H7 (cell line): ENCODE data around the gene LIN9. TPM values are rescaled to one million over a fixed set of nuclear protein-coding genes. Genes with fewer than 3 reads are reported as not detected.
A peak's percentile ranks its signal among the peaks of the same experiment; 100 is the strongest.

Experiments
- DNase-seq: peaks from one replicate; pipeline ENCODE4 v3.0.0; 2012
- H3K27me3 ChIP-seq: 2 replicates; pipeline ENCODE4 v1.6.0; 2011; ENCODE audit warnings: mild to moderate bottlenecking, low read length; ENCODE audit not compliant: control insufficient read depth, insufficient read depth
- H3K36me3 ChIP-seq: replicated peaks from 2 replicates; pipeline ENCODE4 v1.5.1; 2011; ENCODE audit warnings: low read length; ENCODE audit not compliant: control insufficient read depth, insufficient read depth
- H3K4me3 ChIP-seq: 2 replicates; pipeline ENCODE4 v1.5.1; 2011; ENCODE audit warnings: low read depth, mild to moderate bottlenecking, control low read depth, low read length, moderate library complexity; ENCODE audit not compliant: insufficient read depth
- total RNA-seq: library from RNA; depleted of rRNA; stranded (reverse); fragments of >200 nt; shearing (Covaris generic); gene quantifications from 2 replicates; pipeline ENCODE4 v1.2.3, GENCODE V29; 2014

Gene LIN9
- total RNA-seq, 1 experiment from 2014 or later = 19.9 TPM

DNA sequence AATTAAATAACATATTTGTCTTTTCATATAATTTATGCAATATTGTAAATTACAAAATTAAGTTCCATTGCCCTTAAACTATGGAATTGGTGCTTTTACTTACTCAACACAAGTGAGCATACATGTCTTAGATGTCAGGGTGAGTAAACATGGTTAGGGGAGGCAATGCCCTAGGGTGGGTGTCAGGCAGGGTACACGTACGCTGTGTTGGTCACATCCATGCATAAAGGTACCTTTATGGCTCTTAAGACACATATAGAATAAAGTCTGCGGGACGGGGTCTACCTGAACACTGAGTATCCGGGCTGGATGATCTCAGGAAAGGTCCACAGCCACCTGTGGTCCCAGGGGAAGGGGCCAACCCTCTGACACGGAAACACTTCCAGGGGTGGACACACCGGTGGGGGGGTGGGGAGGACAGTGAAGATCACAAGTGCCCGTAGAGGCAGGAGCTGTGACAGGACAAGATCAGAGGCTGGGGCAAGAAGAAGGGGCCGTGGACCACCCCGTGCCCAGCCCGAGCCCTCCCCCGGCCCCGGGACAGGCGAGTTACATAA is 720 bp downstream of the LIN9 start:
- H3K27me3 ChIP-seq = peaks cover 4% of the 10 kb centered on the region
- no peak for DNase-seq
- H3K4me3 ChIP-seq = peak overlapping the region; percentile 98
- no peaks in the 10 kb centered on the region for H3K36me3 ChIP-seq

DNA sequence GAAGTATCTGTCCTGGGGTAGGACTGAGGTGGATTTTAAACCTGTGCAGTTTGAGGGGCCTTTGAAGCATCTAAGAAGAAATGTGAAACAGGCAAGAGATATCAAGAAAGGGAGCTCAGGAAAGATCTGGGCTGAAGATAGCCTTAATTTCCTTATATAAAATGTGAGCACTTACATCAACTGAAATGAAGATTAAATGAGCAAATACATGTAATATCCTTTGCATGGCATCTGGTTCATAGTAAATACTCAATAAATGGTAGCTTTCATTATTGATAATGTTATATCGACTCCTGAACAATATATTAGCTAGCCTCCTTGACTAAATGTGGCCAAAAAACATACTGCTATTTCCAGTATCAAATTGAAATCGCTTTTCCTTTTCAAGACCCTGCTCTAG is 2.5 kb downstream of the LIN9 start:
- Histone ChIP-seq H3K27me3 (peaks cover 4% of the 10 kb centered on the region), H3K4me3 (no peak overlapping the region), H3K36me3 (no peaks in the 10 kb centered on the region)
- no peak for DNase-seq

DNA sequence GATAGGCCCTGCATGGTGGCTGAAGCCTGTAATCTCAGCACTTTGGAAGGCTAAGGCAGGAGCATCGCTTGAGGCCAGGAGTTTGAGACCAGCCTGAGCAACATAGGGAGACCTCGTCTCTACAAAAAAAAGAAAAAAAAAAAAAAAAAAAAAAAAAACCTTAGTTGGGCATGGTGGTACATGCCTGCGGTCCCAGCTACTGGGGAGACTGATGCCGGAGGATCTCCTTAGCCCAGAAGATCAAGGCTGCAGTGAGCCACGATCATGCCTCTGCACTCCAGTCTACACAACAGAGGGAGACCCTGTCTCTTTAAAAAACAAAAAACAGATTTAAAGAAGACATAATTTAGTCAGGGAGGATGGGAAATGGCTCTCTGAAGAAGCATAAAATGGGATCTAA is 3.8 kb downstream of the LIN9 start:
- Histone ChIP-seq H3K36me3 (no peaks in the 10 kb centered on the region; the same call in 1 of the 2 replicates), H3K4me3 (no peak overlapping the region), H3K27me3 (no peaks in the 10 kb centered on the region)
- no peak for DNase-seq

DNA sequence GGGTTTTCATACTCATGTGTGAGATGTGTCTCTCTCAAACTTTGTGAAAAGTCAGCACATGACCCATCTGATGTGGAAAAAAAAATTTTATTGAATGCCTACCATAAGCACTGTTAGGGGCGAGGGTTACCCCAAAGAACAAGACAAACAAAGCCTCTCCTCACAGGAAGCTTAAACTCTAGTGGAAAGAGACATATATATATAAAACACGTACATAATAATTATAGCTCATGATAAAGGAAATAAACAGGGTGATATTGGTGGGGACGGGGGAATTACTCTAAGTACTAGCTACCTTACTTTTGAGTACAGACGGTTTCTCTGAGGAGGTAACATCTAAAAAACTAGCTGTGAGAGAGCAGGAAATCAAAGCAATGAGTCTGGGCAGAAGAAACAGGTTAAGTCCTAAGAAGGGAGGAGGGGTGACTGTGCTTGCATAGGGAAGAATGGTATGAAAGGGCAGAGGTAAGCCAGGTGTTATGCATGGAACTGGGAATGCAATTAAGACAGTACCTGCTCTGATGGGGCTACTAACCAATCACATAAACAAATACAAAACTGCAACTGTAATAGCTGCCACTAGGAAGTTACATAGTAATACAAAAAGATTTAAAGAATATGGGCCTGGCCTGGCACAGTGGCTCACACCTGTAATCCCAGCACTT is 4.5 kb downstream of the LIN9 start:
- Histone ChIP-seq H3K36me3 (no peaks in the 10 kb centered on the region; the same call in 1 of the 2 replicates), H3K4me3 (no peak overlapping the region), H3K27me3 (no peaks in the 10 kb centered on the region)
- peak; percentile 51 for DNase-seq

DNA sequence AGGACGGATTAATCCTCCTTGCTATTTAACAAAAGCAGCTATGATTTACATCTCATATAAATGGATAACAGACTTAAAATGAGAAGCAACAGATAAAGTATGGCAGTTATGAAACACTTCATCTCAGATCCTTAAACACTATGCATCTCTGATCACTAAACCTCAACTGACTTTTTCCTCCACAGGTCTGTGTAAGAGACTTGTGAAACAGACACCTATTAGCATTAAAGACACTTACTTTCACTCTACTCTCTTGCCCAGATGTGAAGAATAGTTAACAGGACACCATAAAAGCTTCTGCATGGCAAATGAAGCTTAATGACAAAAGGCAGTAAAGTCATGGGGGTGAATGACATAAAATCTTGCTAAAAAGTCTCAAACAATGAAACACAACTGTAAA is 6.2 kb downstream of the LIN9 start:
- DNase-seq = no peak
- H3K36me3 ChIP-seq = peaks cover 5% of the 10 kb centered on the region
- no peak overlapping the region for H3K4me3 ChIP-seq
- H3K27me3 ChIP-seq = no peaks in the 10 kb centered on the region

DNA sequence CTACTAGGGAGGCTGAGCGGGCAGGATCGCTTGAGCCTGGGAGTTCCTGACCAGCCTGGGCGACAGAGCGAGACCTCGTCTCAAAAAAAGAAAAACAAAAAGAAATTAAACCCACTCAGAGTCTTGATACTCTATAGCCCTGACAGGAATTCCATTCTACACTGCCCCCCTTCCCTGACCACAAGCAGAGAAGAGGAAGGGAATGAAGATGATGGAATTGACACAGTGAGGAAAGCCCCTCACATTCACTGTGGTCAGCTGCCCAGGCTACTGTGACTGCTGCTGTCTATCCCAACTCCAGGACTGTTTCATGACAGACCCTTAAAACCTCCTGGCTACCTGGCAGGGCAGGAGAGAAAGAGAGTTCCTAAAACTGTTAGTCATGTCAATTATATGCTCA is 12.1 kb downstream of the LIN9 start:
- H3K27me3 ChIP-seq = no peaks in the 10 kb centered on the region
- no peak overlapping the region for H3K4me3 ChIP-seq
- H3K36me3 ChIP-seq = peaks cover 8% of the 10 kb centered on the region
- no peak for DNase-seq

DNA sequence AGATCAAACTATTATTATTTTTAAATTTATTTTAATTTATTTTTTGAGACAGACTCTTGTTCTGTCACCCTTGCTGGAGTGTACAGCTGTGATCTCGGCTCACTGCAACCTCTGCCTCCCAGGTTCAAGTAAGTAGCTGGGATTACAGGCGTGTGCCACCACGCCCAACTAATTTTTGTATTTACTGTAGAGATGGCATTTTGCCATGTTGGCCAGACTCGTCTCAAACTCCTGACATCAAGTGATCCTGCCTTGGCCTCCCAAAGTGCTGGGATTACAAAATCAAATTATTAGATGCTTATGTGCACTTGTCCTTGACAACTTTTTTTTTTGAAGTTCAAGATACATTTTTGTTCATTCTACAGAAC is 15.4 kb downstream of the LIN9 start:
- peaks cover 8% of the 10 kb centered on the region for H3K36me3 ChIP-seq
- H3K27me3 ChIP-seq = no peaks in the 10 kb centered on the region
- H3K4me3 ChIP-seq = no peak overlapping the region
- DNase-seq = no peak

DNA sequence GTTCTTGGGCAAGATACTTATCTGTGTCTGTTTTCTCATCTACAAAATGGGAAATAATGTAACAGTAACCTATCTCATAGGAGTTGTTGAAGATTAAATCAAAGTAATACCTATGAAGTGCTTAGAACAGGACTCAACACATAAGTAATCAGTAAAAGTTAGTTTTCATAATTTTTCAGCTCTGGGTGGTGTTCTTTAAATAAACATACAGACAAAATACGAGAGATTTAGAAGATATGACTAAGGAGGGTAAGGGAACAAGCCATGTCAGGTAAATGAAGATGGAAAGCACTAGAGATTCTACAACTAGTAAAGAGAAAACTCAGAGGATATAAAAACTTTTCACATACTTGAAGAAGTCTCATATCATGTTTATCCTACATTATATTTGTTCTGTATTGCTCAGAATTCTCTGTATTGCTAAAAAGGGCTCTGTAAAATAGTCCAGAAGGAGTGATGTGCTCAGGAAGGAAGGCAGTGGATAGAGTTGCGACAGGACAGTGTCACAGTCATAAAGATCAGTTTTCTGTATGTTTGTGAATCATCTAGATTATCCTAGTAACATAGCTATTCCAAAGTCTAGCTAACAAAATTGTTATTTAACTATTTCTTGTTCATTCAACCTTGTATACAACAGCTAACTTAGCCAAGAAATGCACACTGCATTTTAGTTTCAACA is 16.0 kb downstream of the LIN9 start:
- peaks cover 5% of the 10 kb centered on the region for H3K36me3 ChIP-seq

DNA sequence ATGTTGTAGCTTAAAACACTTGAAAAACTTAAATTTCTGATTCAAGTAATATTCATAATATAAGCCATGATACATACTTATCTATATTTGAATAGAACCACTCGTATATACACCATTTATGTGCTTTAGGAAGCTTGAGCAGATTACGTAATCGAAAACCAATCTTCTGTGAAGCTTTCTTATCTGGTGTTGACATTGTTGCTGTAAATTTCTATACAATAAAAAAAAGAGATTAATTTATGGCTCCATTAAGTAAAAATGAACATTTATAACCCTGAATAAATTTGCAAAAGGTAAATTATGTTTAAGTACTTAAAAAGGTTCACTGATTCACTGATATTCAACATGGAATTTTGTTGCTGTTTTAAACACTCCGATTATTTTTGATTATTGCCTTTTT is 21.4 kb downstream of the LIN9 start:
- no peak for DNase-seq
- Histone ChIP-seq H3K36me3 (no peaks in the 10 kb centered on the region; the same call in 1 of the 2 replicates), H3K27me3 (no peaks in the 10 kb centered on the region), H3K4me3 (no peak overlapping the region)

More for the DNA sequence above, 16.0 kb downstream of the LIN9 start:
- Histone ChIP-seq H3K4me3 (no peak overlapping the region), H3K27me3 (no peaks in the 10 kb centered on the region)
- DNase-seq = no peak

DNA sequence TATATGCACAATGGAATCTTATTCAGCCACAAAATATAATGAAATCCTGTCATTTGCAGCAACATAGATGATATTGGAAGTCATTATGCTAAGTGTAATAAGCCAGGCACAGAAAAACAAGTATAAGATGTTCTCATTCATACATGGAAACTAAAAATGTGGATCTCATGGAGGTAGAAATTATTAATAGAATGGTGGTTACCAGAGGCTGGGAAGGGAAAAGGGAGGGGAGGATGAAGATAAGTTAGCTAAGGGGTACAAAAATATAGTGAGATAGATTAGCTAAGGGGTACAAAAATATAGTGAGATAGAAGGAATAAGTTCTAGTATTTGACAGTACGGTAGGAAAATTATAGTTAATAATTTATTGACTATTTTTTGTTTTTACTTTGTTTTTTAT is 27.9 kb downstream of the LIN9 start:
- no peak for DNase-seq
- Histone ChIP-seq H3K36me3 (peaks cover 1% of the 10 kb centered on the region), H3K4me3 (no peak overlapping the region), H3K27me3 (no peaks in the 10 kb centered on the region)

DNA sequence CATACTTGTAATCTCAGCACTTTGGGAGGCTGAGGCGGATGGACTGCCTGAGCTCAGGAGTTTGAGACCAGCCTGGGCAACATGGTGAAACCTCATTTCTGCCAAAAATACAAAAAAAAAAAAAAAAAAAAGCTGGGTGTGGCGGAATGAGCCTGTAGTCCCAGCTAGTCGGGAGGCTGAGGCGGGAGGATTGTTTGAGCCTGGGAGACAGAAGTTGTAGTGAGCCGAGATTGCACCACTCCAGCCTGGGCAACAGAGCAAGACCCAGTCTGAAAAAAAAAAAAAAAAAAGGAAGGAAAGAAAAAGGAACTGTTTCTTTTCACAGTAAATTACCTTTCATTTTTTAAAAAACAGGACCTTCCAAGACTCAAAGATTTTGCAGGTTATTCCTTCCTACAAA is 29.5 kb downstream of the LIN9 start:
- Histone ChIP-seq H3K4me3 (no peak overlapping the region), H3K36me3 (peaks cover 1% of the 10 kb centered on the region; the same call in 1 of the 2 replicates), H3K27me3 (no peaks in the 10 kb centered on the region)
- no peak for DNase-seq

DNA sequence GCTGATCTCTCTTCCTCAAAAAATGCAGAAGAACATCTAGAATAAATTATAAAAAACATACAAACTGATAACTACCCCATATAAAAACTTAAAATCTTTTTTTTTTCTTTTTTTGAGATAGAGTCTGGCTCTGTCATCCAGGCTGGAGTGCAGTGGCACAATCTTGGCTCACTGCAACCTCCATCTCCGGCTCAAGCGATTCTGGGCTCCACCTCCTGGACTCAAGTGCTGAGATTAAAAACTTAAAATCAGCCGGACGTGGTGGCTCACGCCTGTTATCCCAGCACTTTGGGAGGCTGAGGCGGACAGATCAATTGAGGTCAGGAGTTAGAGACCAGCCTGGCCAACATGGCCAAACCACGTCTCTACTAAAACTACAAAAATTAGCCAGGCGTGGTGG is 31.1 kb downstream of the LIN9 start:
- no peak for DNase-seq
- H3K4me3 ChIP-seq = no peak overlapping the region

DNA sequence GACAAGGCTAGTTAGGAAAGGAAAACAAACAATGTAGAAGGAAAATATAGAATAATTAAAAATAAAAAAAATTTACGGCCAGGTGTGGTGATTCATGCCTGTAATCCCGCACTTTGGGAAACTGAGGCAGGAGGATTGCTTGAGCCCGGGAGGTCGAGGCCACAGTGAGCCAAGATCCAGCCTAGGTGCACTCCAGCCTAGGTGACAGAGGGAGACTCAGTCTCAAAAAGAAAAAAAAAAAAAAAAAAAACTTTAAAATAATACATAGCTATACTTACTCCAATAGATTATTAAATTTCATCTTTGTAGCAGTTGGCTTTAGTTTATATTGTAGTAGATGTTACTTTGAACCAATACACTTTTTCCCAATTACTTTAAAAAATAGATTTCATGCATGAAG is 32.0 kb downstream of the LIN9 start:
- DNase-seq = no peak
- Histone ChIP-seq H3K27me3 (no peaks in the 10 kb centered on the region), H3K36me3 (peaks cover 1% of the 10 kb centered on the region; the same call in 1 of the 2 replicates), H3K4me3 (no peak overlapping the region)

More for the DNA sequence above, 31.1 kb downstream of the LIN9 start:
- Histone ChIP-seq H3K36me3 (peaks cover 1% of the 10 kb centered on the region; the same call in 1 of the 2 replicates), H3K27me3 (no peaks in the 10 kb centered on the region)

DNA sequence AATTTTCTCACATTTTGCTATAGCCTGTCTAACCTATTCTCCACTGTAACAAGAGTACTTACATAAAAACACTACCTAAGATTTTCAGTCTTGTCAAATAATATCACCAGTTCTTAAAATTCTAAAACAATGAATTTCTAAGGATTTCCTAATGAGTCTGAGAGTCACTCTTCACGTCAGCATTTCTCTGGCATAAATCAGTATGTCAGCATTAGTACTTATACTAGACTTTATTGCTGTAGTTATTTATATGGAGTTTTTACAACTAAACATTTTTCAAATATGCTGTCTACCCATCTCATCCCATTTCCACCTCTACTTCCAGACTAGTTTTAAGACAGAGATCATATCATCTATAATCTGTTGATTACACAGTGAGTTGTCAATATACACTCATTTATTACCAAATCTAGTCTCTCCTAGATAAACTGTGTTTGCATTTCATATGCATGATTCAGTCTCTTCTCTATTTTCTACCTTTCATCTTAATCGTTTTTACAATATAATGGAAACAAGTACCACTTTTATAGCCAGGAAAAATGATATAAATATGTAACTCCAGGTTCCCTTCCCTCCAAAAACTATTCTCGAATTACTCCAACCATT is 32.8 kb downstream of the LIN9 start:
- no peak overlapping the region for H3K4me3 ChIP-seq
- DNase-seq = no peak
- peaks cover 1% of the 10 kb centered on the region; the same call in 1 of the 2 replicates for H3K36me3 ChIP-seq

DNA sequence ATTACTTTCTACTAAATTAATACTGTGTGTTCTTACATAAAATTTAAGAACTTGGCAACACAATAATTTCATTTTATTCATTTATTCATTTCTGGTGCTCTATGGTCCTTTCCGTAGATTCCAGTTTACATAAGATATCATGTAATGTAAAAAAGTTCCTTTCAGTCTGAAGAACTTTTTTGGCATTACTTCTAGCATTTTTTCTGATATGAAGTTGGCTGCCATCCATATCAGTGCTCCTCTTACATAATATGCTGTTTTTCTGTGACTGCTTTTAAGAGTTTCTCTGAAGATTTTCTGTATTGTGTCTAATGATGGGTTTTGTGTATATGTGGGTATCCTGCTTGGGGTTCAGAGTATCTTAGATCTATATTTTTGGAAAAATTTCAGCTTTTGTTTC is 34.8 kb downstream of the LIN9 start:
- no peaks in the 10 kb centered on the region for H3K27me3 ChIP-seq

More for the DNA sequence above, 32.8 kb downstream of the LIN9 start:
- no peaks in the 10 kb centered on the region for H3K27me3 ChIP-seq

More for the DNA sequence above, 34.8 kb downstream of the LIN9 start:
- no peak for DNase-seq
- Histone ChIP-seq H3K4me3 (no peak overlapping the region), H3K36me3 (peaks cover 1% of the 10 kb centered on the region)
